KOPT-K1 (cell line): ENCODE data around the gene C4orf33.

Source experiments
- H3K27ac ChIP-seq: fragments of 200-600 bp; sonication (generic); 2 replicates; pipeline ENCODE4 v1.5.1; 2016; ENCODE audit warnings: antibody characterized with exemption, mild to moderate bottlenecking, low read depth, low read length; ENCODE audit not compliant: poor library complexity, severe bottlenecking
- H3K36me3 ChIP-seq: fragments of 200-600 bp; sonication (generic); 2 replicates; pipeline ENCODE4 v1.5.1; 2017; ENCODE audit warnings: antibody characterized with exemption, mild to moderate bottlenecking, low read length, moderate library complexity; ENCODE audit not compliant: insufficient read depth
- H3K9me3 ChIP-seq: fragments of 200-600 bp; sonication (generic); 2 replicates; pipeline ENCODE4 v1.5.1; 2017; ENCODE audit warnings: antibody characterized with exemption, low read length, mild to moderate bottlenecking; ENCODE audit not compliant: insufficient read depth, poor library complexity, severe bottlenecking

C4orf33 gene

GRCh38 chr4:129146639-129147038 is 50.7 kb downstream of the C4orf33 start:
- H3K27ac ChIP-seq, result no peak overlapping the region
- no peaks in the 10 kb centered on the region for H3K9me3 ChIP-seq
- no peaks in the 10 kb centered on the region for H3K36me3 ChIP-seq

- no peaks in the 10 kb centered on the region for H3K9me3 ChIP-seq
Measured at GRCh38 chr4:129148892-129149291, 52.9 kb downstream of the C4orf33 start.

GRCh38 chr4:129149906-129150305 is 54.0 kb downstream of the C4orf33 start:
- Histone ChIP-seq H3K27ac (no peak overlapping the region), H3K36me3 (no peaks in the 10 kb centered on the region), H3K9me3 (no peaks in the 10 kb centered on the region)

More at GRCh38 chr4:129148892-129149291, 52.9 kb downstream of the C4orf33 start:
- Histone ChIP-seq H3K27ac (no peak overlapping the region), H3K36me3 (no peaks in the 10 kb centered on the region)

- Histone ChIP-seq H3K27ac (no peak overlapping the region), H3K36me3 (no peaks in the 10 kb centered on the region)
Measured at GRCh38 chr4:129152350-129152749, 56.4 kb downstream of the C4orf33 start.

GRCh38 chr4:129153700-129154099 is 57.7 kb downstream of the C4orf33 start:
- Histone ChIP-seq H3K9me3 (no peaks in the 10 kb centered on the region), H3K27ac (no peak overlapping the region)

More at GRCh38 chr4:129152350-129152749, 56.4 kb downstream of the C4orf33 start:
- H3K9me3 ChIP-seq, result no peaks in the 10 kb centered on the region

GRCh38 chr4:129162450-129162849 is 66.5 kb downstream of the C4orf33 start:
- Histone ChIP-seq H3K9me3 (no peaks in the 10 kb centered on the region), H3K27ac (no peak overlapping the region), H3K36me3 (no peaks in the 10 kb centered on the region)

More at GRCh38 chr4:129153700-129154099, 57.7 kb downstream of the C4orf33 start:
- H3K36me3 ChIP-seq, result no peaks in the 10 kb centered on the region

GRCh38 chr4:129163427-129163826 is 67.5 kb downstream of the C4orf33 start:
- H3K9me3 ChIP-seq, result no peaks in the 10 kb centered on the region
- H3K36me3 ChIP-seq, result no peaks in the 10 kb centered on the region
- H3K27ac ChIP-seq, result no peak overlapping the region

GRCh38 chr4:129164243-129164642 is 68.3 kb downstream of the C4orf33 start:
- Histone ChIP-seq H3K27ac (no peak overlapping the region), H3K36me3 (no peaks in the 10 kb centered on the region), H3K9me3 (no peaks in the 10 kb centered on the region)
